ENCODE results near the gene SP100. TPM values are rescaled to one million over a fixed set of nuclear protein-coding genes. Genes with fewer than 3 reads are reported as not detected.

Gene SP100
- total and polyA plus RNA-seq, 2 of the 4 experiments (the other 2 are of a cell fraction), result 50.6 to 69.0 TPM

- intact Hi-C loops (cut with micrococcal nuclease) (no loop called here), in situ Hi-C loops (cut with MboI; ENCODE audit: low sequenced_read_pairs) (no loop called here), dilution Hi-C loops (cut with HindIII; ENCODE audit: low sequenced_read_pairs, unreplicated experiment) (no loop called here)
- Histone ChIP-seq H3K9me3 (ENCODE audit: control insufficient read depth, insufficient read depth, low read length) (no peaks in the 10 kb centered on the region), H3K4me2 (ENCODE audit: low read depth, low read length) (no peak overlapping the region), H3K18ac (ENCODE audit: low read depth, low read length) (no peak overlapping the region), H4K8ac (ENCODE audit: low read depth in 2 of 2, low read length in 2 of 2) (no peak overlapping the region), H2BK120ac (ENCODE audit: low read depth, low read length) (no peak overlapping the region), H2BK15ac (ENCODE audit: low read depth, low read length) (no peak overlapping the region), H3K14ac (replicated peaks; ENCODE audit: low read depth, low read length) (no peak overlapping the region), H4K20me1 (ENCODE audit: insufficient read depth, low read length) (no peaks in the 10 kb centered on the region), H4K91ac (ENCODE audit: insufficient read depth, low read depth, low read length) (no peak overlapping the region), H2AK5ac (ENCODE audit: low read depth, low read length) (no peak overlapping the region), H3K4me3 (ENCODE audit: insufficient read depth, low read depth, low read length) (no peak overlapping the region), H3K27ac (ENCODE audit: insufficient read depth, low read length) (no peak overlapping the region), H3K79me1 (ENCODE audit: low read depth in 1 of 2, low read length in 2 of 2) (no peaks in the 10 kb centered on the region), H3K9me1 (ENCODE audit: insufficient read depth, low read length) (peaks cover 5% of the 10 kb centered on the region; the same call in 1 of the 2 replicates), H3K36me3 (ENCODE audit: control insufficient read depth, insufficient read depth, low read length) (peaks cover 15% of the 10 kb centered on the region), H3K56ac (ENCODE audit: extremely low read depth, insufficient read depth, low read length) (no peak overlapping the region), H2AK9ac (replicated peaks; ENCODE audit: low read depth, low read length, poor library complexity) (no peak overlapping the region), H3K4me1 (ENCODE audit: control insufficient read depth, insufficient read depth, low read length) (no peaks in the 10 kb centered on the region), H2BK20ac (ENCODE audit: low read depth, low read length) (no peak overlapping the region), H3K27me3 (ENCODE audit: control insufficient read depth, insufficient read depth, low read length) (no peaks in the 10 kb centered on the region), H2BK5ac (ENCODE audit: low read depth, low read length, poor library complexity, severe bottlenecking) (no peak overlapping the region), H3K4ac (ENCODE audit: low read depth, low read length) (no peak overlapping the region), H3K23ac (ENCODE audit: low read depth, low read length) (no peak overlapping the region), H2AFZ (replicated peaks; ENCODE audit: low read length, poor library complexity) (no peak overlapping the region), H3K9ac (ENCODE audit: low read depth, low read length) (no peak overlapping the region), H4K5ac (ENCODE audit: low read depth, low read length) (no peak overlapping the region)
- CTCF ChIA-PET, result no interaction called here
- WGBS, 2 experiments (ENCODE audit: extremely low coverage in 2 of 2, insufficient read length in 1 of 2), result no CpG with 5 or more reads among the region's 2 CpGs
- no TSS peak for BruUV-seq (replicated peaks)
- TF ChIP-seq MAFK (IDR thresholded peaks at IDR 0.05; ENCODE audit: low read depth, low read length) (peak; percentile 71), MAZ (IDR thresholded peaks at IDR 0.05; ENCODE audit: borderline replicate concordance, low read depth, low read length) (no peak)
- DNase-seq, result no peak
- POLR2A ChIA-PET (ENCODE audit: unreplicated experiment), result no interaction called here
- ATAC-seq (ENCODE audit: low read depth), result no peak
These were observed 33.9 kb upstream of the SP100 start for GRCh38 chr2:230382108-230382507.
